AG09309 (cell line): ENCODE data around the gene ALOX5AP.

Experiments
- DNase-seq: peaks from one replicate; pipeline ENCODE4 v3.0.0-alpha.2; 2010; ENCODE audit warnings: low read depth
- H3K4me3 ChIP-seq: 2 replicates; pipeline ENCODE4 v1.5.1; 2011; ENCODE audit warnings: mild to moderate bottlenecking, low read depth, low read length, moderate library complexity; ENCODE audit not compliant: control insufficient read depth
- CTCF ChIP-seq: IDR thresholded peaks from 2 replicates; pipeline ENCODE4 v1.5.1; 2011; ENCODE audit warnings: mild to moderate bottlenecking, low read depth, low read length, inconsistent platforms; ENCODE audit not compliant: insufficient read depth, control insufficient read depth; ENCODE audit errors: missing control alignments

The ALOX5AP gene

GRCh38 chr13:30798776-30799355 is 63.5 kb downstream of the ALOX5AP start:
- no peak for TF ChIP-seq CTCF
- DNase-seq, result no peak
- no peak overlapping the region for H3K4me3 ChIP-seq

- no peak for TF ChIP-seq CTCF
- H3K4me3 ChIP-seq, result no peak overlapping the region
- no peak for DNase-seq
Observed at GRCh38 chr13:30799356-30799824, 64.0 kb downstream of the ALOX5AP start.

GRCh38 chr13:30800107-30800506 is 64.8 kb downstream of the ALOX5AP start:
- no peak overlapping the region for H3K4me3 ChIP-seq
- no peak for TF ChIP-seq CTCF
- DNase-seq, result no peak

- no peak overlapping the region for H3K4me3 ChIP-seq
- no peak for DNase-seq
- no peak for TF ChIP-seq CTCF
Observed at GRCh38 chr13:30802501-30802900, 67.2 kb downstream of the ALOX5AP start.

- TF ChIP-seq CTCF, result peak; percentile 92
- no peak for DNase-seq
- peak overlapping the region; percentile 38 for H3K4me3 ChIP-seq
Observed at GRCh38 chr13:30802953-30803478, 67.7 kb downstream of the ALOX5AP start.

GRCh38 chr13:30803749-30804148 is 68.4 kb downstream of the ALOX5AP start:
- DNase-seq, result no peak
- no peak for TF ChIP-seq CTCF
- no peak overlapping the region for H3K4me3 ChIP-seq
